Cardiac fibroblast (primary cell): ENCODE results near the gene ATP5F1E.
A peak's percentile ranks its signal among the peaks of the same experiment; 100 is the strongest.

Experiments used
- DNase-seq, 2 donors: peaks; one replicate each; pipeline versions ENCODE4 v3.0.0 to v3.0.0-alpha.2; 2010; ENCODE audit warnings: low read depth in 2 of 2
- H3K4me3 ChIP-seq, 2 donors: replicated peaks in 1 of 2; 1 replicate in 1 of 2; 2 replicates in 1 of 2; pipeline ENCODE4 v1.5.1; 2011; ENCODE audit warnings: low read depth in 2 of 2, low read length in 2 of 2, mild to moderate bottlenecking in 2 of 2, moderate library complexity in 1 of 2
- TF ChIP-seq, protein P1 (sequence below): IDR thresholded peaks from one replicate; pipeline ENCODE4 v1.5.1; 2011; ENCODE audit warnings: low read depth, mild to moderate bottlenecking, low read length, inconsistent platforms

Gene ATP5F1E

GRCh38 chr20:59006864-59007664, 25.1 kb downstream of the ATP5F1E start, which contains the start of gene CTSZ:
TSS of gene CTSZ (minus strand) at chr20:59007254. CDS start at chr20:59007128, 126 bp downstream.
- H3K4me3 ChIP-seq: peak within 1 kb of the TSS; percentile 69 to 71
- TF ChIP-seq, protein P1, sequence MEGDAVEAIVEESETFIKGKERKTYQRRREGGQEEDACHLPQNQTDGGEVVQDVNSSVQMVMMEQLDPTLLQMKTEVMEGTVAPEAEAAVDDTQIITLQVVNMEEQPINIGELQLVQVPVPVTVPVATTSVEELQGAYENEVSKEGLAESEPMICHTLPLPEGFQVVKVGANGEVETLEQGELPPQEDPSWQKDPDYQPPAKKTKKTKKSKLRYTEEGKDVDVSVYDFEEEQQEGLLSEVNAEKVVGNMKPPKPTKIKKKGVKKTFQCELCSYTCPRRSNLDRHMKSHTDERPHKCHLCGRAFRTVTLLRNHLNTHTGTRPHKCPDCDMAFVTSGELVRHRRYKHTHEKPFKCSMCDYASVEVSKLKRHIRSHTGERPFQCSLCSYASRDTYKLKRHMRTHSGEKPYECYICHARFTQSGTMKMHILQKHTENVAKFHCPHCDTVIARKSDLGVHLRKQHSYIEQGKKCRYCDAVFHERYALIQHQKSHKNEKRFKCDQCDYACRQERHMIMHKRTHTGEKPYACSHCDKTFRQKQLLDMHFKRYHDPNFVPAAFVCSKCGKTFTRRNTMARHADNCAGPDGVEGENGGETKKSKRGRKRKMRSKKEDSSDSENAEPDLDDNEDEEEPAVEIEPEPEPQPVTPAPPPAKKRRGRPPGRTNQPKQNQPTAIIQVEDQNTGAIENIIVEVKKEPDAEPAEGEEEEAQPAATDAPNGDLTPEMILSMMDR: no peak
- peak; percentile 34 to 55 for DNase-seq

GRCh38 chr20:59006167-59006863, 25.8 kb downstream of the ATP5F1E start:
- DNase-seq: no peak
- peak overlapping the region; percentile 69 to 71 for H3K4me3 ChIP-seq
- TF ChIP-seq, protein P1: no peak

GRCh38 chr20:59005523-59006166, 26.5 kb downstream of the ATP5F1E start:
- TF ChIP-seq, protein P1: no peak
- H3K4me3 ChIP-seq: peak overlapping the region; percentile 69 to 71
- DNase-seq: no peak

- peak overlapping the region in 1 of 2 donors; percentile 71 for H3K4me3 ChIP-seq
- no peak for DNase-seq
- TF ChIP-seq, protein P1: no peak
Measured at GRCh38 chr20:59004763-59005522, 27.2 kb downstream of the ATP5F1E start.

DNA sequence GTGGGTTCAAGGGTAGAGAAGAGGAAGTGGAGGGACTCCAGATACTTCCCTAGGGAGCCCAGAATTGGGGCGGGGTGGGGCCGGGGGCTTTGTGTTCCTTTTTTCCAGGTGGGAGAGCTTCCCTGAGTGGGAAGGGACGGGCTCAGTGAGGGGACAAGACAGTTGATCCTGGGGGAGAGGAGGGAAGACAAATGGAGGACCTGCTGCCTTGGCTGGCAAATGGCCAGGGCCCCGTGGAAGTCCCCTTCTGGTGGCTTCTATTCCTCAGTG, 27.7 kb downstream of the ATP5F1E start:
- DNase-seq: no peak
- TF ChIP-seq, protein P1: no peak
- no peak overlapping the region for H3K4me3 ChIP-seq

GRCh38 chr20:59003836-59004492, 28.2 kb downstream of the ATP5F1E start:
- no peak for DNase-seq
- no peak overlapping the region for H3K4me3 ChIP-seq
- TF ChIP-seq, protein P1: no peak
